Measurements from ENCODE around the gene PISD. TPM values are rescaled to one million over a fixed set of nuclear protein-coding genes. Genes with fewer than 3 reads are reported as not detected.
"Not testable (repeated sequence)": the region's sequence is repeated elsewhere in the genome, so short reads cannot be mapped to it uniquely, and the experiment has no call there.

Gene PISD
- total RNA-seq, 2 experiments from 2014 or later = 34.7 to 40.0 TPM

DNA sequence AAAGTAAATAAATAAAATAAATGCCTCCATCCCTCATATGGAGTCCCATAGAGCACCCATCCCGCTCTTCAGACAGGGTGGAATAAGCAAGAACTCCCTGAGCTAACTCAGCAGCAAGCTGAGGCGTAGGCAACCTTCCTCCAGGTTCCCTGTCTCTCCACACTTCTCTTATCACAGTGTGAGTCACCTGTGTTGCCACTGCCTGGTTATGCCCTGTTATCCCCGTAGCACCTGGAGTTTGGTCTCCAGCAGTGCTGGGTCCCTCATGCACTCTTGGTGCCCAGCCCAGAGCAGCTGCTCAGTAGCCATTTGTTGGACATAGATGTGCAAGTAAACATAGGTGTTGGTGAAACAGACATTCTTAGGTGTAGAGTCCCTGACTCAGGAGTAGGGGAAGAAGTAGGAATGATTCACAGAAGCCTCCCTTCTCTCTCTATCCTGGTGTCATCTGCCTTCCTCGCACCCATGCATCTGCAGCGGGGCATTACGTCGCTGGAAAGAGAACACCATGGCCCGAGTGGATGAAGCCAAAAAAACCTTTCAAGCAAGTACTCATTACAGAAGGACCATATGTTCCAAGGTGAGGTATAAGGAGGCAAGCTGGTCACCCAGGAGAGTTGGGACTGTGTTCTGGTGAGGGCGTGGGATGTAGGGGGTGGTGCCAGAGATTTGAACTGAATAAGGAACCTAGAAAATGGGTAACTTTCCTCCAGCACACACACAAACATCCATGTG is 56.0 kb downstream of the PISD start:
- Mint-ChIP-seq H3K27ac (peak overlapping the region; percentile 15), H3K4me3 (no peak overlapping the region), H3K9me3 (ENCODE audit: low read depth) (no peaks in the 10 kb centered on the region), H3K27me3 (no peaks in the 10 kb centered on the region), H3K36me3 (peaks cover 24% of the 10 kb centered on the region), H3K4me1 (no peaks in the 10 kb centered on the region)
- ATAC-seq = no peak
- DNase-seq = no peak
- CTCF ChIA-PET = no interaction called here

DNA sequence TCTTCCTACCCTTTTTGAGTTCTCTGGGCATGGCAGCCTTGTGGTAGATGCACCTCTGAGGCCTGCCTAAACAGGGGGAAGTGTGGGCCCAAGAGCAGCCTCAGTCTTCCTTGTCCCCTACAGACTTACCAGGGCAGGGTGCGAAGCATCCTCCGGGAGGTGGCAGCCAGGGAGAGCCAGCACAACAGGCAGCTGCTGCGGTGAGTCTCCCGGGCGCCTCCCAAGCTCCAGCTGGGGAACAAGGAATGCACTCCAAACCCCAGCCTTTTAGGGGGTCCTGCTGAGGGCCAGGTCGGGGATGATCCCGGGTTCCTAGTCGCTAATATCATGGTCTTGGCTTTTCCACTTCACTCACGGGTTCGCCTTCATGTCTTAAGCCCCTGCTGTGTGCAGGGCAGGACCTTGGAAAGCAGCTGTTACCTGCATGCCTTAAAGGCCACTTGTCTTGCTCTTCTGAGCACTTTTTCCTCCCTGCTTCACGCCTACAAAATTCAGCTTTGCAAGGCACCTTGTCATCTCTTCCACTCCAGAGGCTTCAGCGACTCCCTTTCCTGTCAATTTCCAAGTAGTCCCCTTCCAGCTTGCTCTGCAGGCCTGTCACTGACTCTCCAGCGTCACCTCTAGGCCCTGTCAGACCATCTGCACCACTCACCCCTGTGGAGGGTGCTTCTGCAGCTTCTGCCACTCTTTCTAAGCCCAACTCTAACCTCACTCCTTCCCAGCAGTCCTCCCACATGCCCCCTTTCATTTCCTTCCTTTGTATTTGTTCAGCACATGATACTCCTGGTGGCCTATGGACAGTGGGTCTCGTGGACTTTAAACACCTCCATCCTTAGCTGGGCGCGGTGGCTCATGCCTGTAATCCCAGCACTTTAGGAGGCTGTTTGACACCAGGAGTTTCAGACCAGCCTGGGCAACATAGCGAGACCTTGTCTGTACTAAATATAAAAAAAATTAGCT is 57.0 kb downstream of the PISD start:
- H3K27ac Mint-ChIP-seq = peak overlapping the region; percentile 45
- H3K9me3 Mint-ChIP-seq (ENCODE audit: low read depth) = no peaks in the 10 kb centered on the region
- ATAC-seq (no peak), DNase-seq (no peak)
- H3K27me3 Mint-ChIP-seq = no peaks in the 10 kb centered on the region
- CTCF ChIA-PET = interaction anchor here (0.6 kb wide), 1 partner anchor 81 kb away, joined by 3 read pairs; no protein-coding TSS in a partner anchor
- no peak overlapping the region for H3K4me3 Mint-ChIP-seq
- no peaks in the 10 kb centered on the region for H3K4me1 Mint-ChIP-seq
- H3K36me3 Mint-ChIP-seq = peaks cover 21% of the 10 kb centered on the region

DNA sequence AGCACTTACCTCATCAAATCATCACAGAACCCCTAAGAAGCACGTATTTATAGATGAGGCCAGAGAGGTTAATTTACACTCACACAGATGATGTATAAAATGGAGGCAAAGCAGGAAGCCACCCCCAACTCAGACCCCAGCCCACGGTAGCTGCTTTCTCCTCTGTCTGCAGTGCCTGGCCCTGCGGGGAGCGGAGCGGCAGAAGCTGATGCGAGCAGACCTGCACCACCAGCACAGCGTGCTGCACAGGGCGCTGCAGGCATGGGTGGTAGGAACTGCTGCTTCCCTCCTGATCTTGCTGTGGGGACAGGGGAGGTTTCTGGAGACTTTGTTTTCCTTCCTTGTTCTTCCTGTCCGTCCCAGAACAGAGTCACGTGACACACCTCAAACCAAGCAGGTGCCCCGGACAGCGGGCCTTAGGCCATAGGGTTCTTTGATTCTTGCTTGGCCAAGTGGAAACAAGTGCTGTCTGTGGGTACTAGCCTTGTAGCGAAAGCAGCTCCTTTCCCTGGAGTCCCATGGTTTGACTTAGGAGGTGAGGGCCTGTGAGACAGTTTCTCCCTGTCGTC is 57.8 kb downstream of the PISD start:
- H3K9me3 Mint-ChIP-seq (ENCODE audit: low read depth) = no peaks in the 10 kb centered on the region
- H3K4me3 Mint-ChIP-seq = no peak overlapping the region
- H3K4me1 Mint-ChIP-seq = no peaks in the 10 kb centered on the region
- no peaks in the 10 kb centered on the region for H3K27me3 Mint-ChIP-seq
- CTCF ChIA-PET = no interaction called here
- ATAC-seq = no peak
- H3K36me3 Mint-ChIP-seq = peaks cover 20% of the 10 kb centered on the region
- H3K27ac Mint-ChIP-seq = no peak overlapping the region
- DNase-seq = no peak

DNA sequence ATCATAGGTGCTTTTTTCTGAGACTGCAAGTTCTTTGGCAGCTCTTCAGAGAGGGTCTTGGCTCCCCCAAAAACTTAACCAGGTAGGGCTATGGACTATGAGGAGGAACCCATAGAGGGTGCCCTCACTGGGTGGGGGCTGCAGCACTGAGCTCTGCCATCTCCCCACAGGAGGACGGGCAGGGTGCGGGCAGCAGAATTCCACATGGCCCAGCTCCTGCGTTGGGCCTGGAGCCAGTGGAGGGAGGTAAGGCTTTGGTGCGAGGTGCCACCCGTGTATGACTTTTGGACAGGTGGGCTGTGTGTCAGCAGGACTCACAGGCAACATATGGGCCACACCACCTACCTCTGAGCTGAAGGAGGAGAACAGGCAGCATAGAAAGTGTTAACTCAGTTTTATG is 58.4 kb downstream of the PISD start:
- Mint-ChIP-seq H3K36me3 (peaks cover 20% of the 10 kb centered on the region), H3K4me1 (no peaks in the 10 kb centered on the region), H3K27me3 (no peaks in the 10 kb centered on the region), H3K27ac (no peak overlapping the region), H3K4me3 (no peak overlapping the region), H3K9me3 (ENCODE audit: low read depth) (no peaks in the 10 kb centered on the region)
- ATAC-seq = no peak
- DNase-seq = no peak
- CTCF ChIA-PET = no interaction called here

DNA sequence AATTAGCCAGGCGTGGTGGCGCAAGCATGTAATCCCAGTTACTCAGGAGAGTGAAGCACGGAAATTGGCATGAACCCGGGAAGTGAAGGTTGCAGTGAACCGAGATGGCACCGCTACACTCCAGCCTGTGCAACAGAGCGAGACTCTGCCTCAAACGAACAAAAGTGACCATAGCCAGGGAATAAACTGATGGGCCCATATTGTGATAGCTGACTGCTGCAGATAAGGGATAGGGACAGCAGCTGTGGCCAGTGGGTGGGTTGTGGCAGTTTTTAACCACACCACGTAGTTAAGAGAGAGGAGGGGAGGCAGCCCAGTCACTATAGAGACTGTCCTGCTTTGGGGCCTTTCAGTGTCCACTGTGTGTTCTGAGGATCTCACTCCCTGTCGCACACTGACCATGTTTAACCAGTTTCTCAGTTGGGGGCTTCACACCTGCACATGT is 58.9 kb downstream of the PISD start:
- H3K4me3 Mint-ChIP-seq = no peak overlapping the region
- no peak for DNase-seq
- H3K9me3 Mint-ChIP-seq (ENCODE audit: low read depth) = no peaks in the 10 kb centered on the region
- no peaks in the 10 kb centered on the region for H3K4me1 Mint-ChIP-seq
- H3K36me3 Mint-ChIP-seq = peaks cover 21% of the 10 kb centered on the region
- ATAC-seq = no peak
- CTCF ChIA-PET = no interaction called here
- no peaks in the 10 kb centered on the region for H3K27me3 Mint-ChIP-seq
- H3K27ac Mint-ChIP-seq = no peak overlapping the region

DNA sequence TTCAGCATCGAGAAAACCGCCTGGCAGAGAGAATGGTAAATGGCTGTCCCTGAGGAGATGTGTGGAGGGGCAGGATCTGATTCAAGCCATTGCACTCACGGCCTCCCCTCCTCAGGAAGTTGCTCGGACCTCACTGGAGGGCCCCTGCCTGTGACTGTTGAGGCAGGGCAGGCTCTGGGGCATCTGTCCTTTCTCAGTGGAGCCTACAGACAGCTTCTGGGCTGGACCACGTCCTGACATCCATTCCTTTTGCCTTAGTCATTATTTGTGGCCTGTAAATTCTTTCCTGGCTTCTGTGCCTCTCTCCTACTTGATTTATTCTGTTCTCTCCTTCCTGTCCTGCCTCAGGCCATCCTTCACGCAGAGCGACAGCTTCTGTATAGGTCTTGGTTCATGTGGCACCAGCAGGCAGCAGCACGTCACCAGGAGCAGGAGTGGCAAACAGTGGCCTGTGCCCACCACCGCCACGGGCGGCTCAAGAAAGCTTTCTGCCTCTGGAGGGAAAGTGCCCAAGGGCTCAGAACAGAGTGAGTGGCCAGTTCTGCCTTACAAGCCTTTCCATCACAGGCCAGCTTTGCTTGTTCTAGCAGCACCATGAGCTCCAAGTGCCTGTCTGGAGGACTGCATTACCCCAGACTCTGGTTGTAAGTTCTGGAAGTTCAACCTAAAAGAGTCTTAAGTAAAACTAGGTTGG is 59.6 kb downstream of the PISD start:
- CTCF ChIA-PET = no interaction called here
- peaks cover 18% of the 10 kb centered on the region for H3K36me3 Mint-ChIP-seq
- no peak for DNase-seq
- H3K9me3 Mint-ChIP-seq (ENCODE audit: low read depth) = no peaks in the 10 kb centered on the region
- H3K27me3 Mint-ChIP-seq = no peaks in the 10 kb centered on the region
- H3K4me1 Mint-ChIP-seq = no peaks in the 10 kb centered on the region
- no peak for ATAC-seq
- H3K27ac Mint-ChIP-seq = no peak overlapping the region
- H3K4me3 Mint-ChIP-seq = no peak overlapping the region

DNA sequence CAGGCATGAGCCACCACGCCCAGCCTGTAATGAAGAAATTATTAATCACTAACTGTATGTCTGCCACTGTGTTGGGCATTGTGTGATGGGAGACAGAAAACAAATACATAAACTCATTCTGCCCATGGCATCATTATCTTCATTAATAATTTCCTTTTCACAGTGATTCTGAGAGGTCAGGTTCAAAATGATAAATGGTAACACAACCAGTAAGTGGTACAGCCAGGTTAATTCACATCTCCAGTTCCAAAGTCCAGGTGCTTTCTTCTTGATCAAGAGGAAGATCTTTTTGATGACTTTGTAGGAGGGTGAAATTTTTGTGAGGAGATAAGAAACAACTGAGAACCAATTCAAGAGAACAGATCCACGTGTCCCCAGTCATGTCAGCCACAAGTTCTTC is 66.7 kb downstream of the PISD start:
- no peak overlapping the region for H3K4me3 Mint-ChIP-seq
- CTCF ChIA-PET = no interaction called here
- no peaks in the 10 kb centered on the region for H3K4me1 Mint-ChIP-seq
- ATAC-seq = no peak
- H3K27ac Mint-ChIP-seq = peak overlapping the region; percentile 2
- H3K27me3 Mint-ChIP-seq = no peaks in the 10 kb centered on the region
- DNase-seq = no peak
- H3K9me3 Mint-ChIP-seq (ENCODE audit: low read depth) = no peaks in the 10 kb centered on the region
- H3K36me3 Mint-ChIP-seq = peaks cover 8% of the 10 kb centered on the region

DNA sequence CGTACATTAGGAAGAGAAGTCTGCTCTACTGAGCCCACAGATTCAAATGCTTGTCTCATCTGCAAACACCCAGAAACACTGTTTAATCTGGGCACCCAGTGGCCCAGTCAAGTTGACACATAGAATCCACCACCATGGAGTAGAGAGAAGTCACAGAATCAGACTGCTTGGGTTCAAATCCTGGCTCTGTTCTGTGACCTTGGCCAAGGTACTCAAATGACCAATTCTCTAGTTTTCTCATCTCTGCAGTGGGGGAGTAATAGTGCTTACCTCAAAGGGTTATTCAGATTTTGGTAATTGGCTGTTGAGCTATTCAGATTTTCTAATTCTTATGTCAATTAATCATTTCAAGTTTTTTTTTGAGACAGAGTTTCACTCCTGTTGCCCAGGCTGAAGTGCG is 71.9 kb downstream of the PISD start:
- H3K4me3 Mint-ChIP-seq; H3K27ac Mint-ChIP-seq; H3K27me3 Mint-ChIP-seq; ATAC-seq; DNase-seq; H3K9me3 Mint-ChIP-seq (ENCODE audit: low read depth); CTCF ChIA-PET: not testable (repeated sequence)
- Mint-ChIP-seq H3K4me1 (peaks cover 19% of the 10 kb centered on the region), H3K36me3 (peaks cover 44% of the 10 kb centered on the region)

DNA sequence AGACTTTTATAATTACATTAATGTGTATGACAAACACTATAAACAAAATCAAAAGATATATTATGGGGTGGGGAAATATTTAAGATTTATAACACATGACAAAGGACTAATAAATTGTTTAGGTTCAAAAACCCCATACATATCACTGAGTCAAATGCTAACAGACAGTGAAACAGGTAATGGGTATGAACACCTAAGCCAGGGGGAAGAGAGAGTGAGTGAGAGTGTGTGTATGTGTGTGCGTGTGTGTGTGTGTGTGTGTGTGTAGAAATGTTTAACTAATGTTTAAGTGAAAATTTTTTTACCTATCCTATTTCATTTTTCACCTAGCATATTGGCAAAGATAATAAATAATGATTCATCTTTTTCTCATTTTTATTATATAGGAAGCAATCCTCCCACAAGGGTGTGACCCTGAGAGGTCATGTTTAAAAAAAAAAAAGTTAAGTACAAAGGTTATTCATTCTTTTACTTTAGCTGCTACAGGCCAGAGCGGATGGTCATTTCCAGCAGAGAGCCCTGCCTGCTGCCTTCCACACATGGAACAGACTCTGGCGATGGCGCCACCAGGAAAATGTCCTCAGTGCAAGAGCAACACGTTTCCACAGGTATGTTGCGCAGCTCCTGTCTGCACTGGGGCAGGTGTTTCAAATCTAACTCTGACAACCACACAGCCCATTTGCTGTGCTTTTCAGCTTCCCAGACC is 72.9 kb downstream of the PISD start:
- no peak overlapping the region for H3K4me3 Mint-ChIP-seq
- DNase-seq (no peak), ATAC-seq (no peak)
- H3K36me3 Mint-ChIP-seq = peaks cover 47% of the 10 kb centered on the region
- no peak overlapping the region for H3K27ac Mint-ChIP-seq
- H3K4me1 Mint-ChIP-seq = peaks cover 30% of the 10 kb centered on the region
- H3K9me3 Mint-ChIP-seq (ENCODE audit: low read depth) = no peaks in the 10 kb centered on the region
- CTCF ChIA-PET = no interaction called here
- no peaks in the 10 kb centered on the region for H3K27me3 Mint-ChIP-seq

DNA sequence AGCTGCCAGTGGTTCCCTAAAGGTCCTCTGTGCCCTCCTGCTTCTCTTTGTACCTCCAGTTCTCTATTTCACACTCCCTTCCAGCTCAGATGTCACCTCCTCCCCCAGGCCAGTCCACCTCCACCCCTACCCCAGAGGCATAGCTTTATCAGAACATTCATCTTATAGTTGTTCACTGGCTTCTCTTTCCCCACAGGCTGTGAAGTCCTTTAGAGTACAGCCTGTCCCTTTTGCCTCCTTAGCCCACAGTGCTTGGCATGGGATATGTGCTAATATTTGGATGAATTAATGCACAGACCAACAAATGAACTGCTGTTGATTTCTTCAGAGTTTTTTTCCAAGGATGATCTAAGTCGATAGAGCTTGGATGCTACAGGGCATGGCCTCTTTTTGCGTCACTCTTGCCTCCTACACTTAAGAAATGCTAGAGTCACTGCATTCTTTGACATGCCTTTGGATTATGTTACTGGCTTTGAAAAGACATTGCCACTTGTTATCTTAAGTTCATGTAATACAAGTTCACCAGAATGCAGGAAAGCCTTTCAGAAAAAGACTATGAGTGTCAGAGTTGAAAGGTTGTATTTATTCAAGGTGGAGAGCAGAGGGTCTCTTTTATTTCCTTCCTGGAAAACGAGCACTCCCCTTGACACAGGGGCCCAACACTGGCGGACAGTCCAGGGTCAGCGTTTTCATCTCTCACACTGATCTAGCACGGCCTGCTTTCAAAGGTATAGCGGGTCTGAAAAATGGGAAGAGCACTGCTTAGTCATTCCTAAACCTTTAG is 75.7 kb downstream of the PISD start:
- Mint-ChIP-seq H3K9me3 (ENCODE audit: low read depth) (no peaks in the 10 kb centered on the region), H3K4me1 (peaks cover 51% of the 10 kb centered on the region), H3K27ac (peak overlapping the region; percentile 82), H3K27me3 (no peaks in the 10 kb centered on the region), H3K36me3 (peaks cover 59% of the 10 kb centered on the region), H3K4me3 (no peak overlapping the region)
- DNase-seq (no peak), ATAC-seq (no peak)
- CTCF ChIA-PET = interaction anchor here (1.1 to 1.4 kb wide), 2 partner anchors 10 to 44 kb away, joined by 3 read pairs; no protein-coding TSS in a partner anchor

DNA sequence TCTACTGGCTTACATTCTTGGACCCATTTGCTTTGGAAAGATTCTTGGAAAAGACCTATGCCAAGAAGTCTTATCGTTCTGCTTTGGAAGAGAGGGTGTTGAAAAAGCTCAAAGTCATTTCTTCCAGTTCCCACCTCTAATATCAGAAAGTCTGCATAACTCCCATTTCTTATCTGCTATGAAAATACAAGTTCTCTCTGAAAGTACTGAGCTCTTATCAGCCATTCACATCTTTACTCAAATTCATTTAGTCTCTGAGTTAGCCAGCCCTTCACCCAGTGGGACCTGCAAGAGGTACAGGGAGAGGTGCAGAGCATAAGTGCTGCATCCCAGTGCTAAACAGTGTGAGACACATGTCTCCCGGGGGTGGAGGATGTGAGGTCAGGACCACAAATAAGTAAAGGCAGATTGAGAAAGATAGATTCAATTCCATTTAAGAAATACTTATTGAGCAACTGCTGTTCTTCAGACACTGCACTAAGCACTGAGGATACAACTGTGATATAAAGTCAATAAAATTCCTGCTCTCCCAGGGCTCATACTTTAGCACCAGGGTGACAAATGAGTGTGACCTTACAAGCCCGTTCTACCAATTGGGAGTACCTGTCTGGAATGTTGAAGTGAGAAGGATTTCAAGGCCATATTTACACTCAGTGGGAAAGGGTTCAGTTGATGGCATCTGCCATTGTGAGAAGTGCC is 76.7 kb downstream of the PISD start:
- H3K36me3 Mint-ChIP-seq = peaks cover 57% of the 10 kb centered on the region
- ATAC-seq (peak; percentile 50), DNase-seq (peak; percentile 47)
- H3K27me3 Mint-ChIP-seq = no peaks in the 10 kb centered on the region
- H3K27ac Mint-ChIP-seq = peak overlapping the region; percentile 82
- peaks cover 51% of the 10 kb centered on the region for H3K4me1 Mint-ChIP-seq
- no peaks in the 10 kb centered on the region for H3K9me3 Mint-ChIP-seq (ENCODE audit: low read depth)
- CTCF ChIA-PET = interaction anchor here (1.0 to 2.7 kb wide), 4 partner anchors 10 to 81 kb away, joined by 3 to 8 read pairs (median 5); no protein-coding TSS in a partner anchor
- no peak overlapping the region for H3K4me3 Mint-ChIP-seq

DNA sequence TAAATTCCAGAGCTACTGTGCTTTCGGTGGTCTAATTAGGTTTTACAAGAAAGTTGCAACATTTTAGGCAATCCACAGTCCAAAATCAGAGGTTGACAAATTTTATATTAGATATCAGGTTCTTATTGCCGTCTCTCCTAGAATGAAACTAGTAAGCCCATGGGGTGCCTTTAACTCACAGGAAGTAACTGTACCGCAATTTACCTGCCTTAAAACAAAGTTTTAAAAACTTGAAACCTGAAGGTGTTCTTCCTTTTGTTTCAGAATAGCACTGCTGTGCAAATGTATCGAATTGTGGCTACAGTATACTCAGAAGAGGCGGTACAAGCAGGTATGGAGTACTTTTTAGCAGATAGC is 77.2 kb downstream of the PISD start:
- no peaks in the 10 kb centered on the region for H3K27me3 Mint-ChIP-seq
- DNase-seq (no peak), ATAC-seq (peak; percentile 28)
- CTCF ChIA-PET = interaction anchor here (1.0 to 2.7 kb wide), 4 partner anchors 10 to 81 kb away, joined by 3 to 8 read pairs (median 5); no protein-coding TSS in a partner anchor
- no peaks in the 10 kb centered on the region for H3K9me3 Mint-ChIP-seq (ENCODE audit: low read depth)
- peaks cover 51% of the 10 kb centered on the region for H3K4me1 Mint-ChIP-seq
- peak overlapping the region; percentile 82 for H3K27ac Mint-ChIP-seq
- no peak overlapping the region for H3K4me3 Mint-ChIP-seq
- H3K36me3 Mint-ChIP-seq = peaks cover 60% of the 10 kb centered on the region
